Ectodermal cell (in vitro differentiated cells): ENCODE measurements around the gene MSX1.

Source experiments
- H3K27ac ChIP-seq: 2 replicates; pipeline ENCODE4 v1.7.0; 2013; ENCODE audit warnings: mild to moderate bottlenecking, low read depth, low read length; ENCODE audit not compliant: insufficient read depth, poor library complexity, severe bottlenecking
- H3K27me3 ChIP-seq: 2 replicates; pipeline ENCODE4 v1.7.0; 2013; ENCODE audit warnings: mild to moderate bottlenecking, low read length; ENCODE audit not compliant: insufficient read depth, control insufficient read depth, poor library complexity, severe bottlenecking
- H3K36me3 ChIP-seq: one replicate; pipeline ENCODE4 v1.7.0; 2013; ENCODE audit warnings: low read length; ENCODE audit not compliant: control insufficient read depth, insufficient read depth
- H3K4me1 ChIP-seq: one replicate; pipeline ENCODE4 v1.7.0; 2013; ENCODE audit warnings: low read length; ENCODE audit not compliant: control insufficient read depth, insufficient read depth
- H3K4me3 ChIP-seq: 2 replicates; pipeline ENCODE4 v1.7.0; 2013; ENCODE audit warnings: low read depth, low read length, control low read depth; ENCODE audit not compliant: insufficient read depth
- H3K9me3 ChIP-seq: 2 replicates; pipeline ENCODE4 v1.7.0; 2013; ENCODE audit warnings: mild to moderate bottlenecking, low read length, moderate library complexity; ENCODE audit not compliant: control insufficient read depth
- WGBS, 2 experiments: methylation state at CpG; one replicate each; pipeline ENCODE4 v1.1.7; 2013; ENCODE audit warnings: missing lambda C conversion rate in 2 of 2; 5-methylcytosine and 5-hydroxymethylcytosine counted together

Gene MSX1

GRCh38 chr4:4870576-4871241 is 11.2 kb downstream of the MSX1 start:
- WGBS, 2 experiments, result 4% methylated on average over 26 of the region's 26 CpGs
- no peak overlapping the region for H3K27ac ChIP-seq
- peaks cover 100% of the 10 kb centered on the region for H3K27me3 ChIP-seq
- H3K4me3 ChIP-seq, result peak overlapping the region; percentile 16
- peaks cover 50% of the 10 kb centered on the region for H3K4me1 ChIP-seq
- H3K9me3 ChIP-seq, result no peaks in the 10 kb centered on the region
- no peaks in the 10 kb centered on the region for H3K36me3 ChIP-seq

- H3K4me1 ChIP-seq, result peaks cover 50% of the 10 kb centered on the region
- H3K9me3 ChIP-seq, result no peaks in the 10 kb centered on the region
- no peaks in the 10 kb centered on the region for H3K36me3 ChIP-seq
- no peak overlapping the region for H3K4me3 ChIP-seq
- H3K27me3 ChIP-seq, result peaks cover 99% of the 10 kb centered on the region
- WGBS, 2 experiments, result 1% methylated on average over 18 of the region's 18 CpGs
- H3K27ac ChIP-seq, result no peak overlapping the region
Measured at GRCh38 chr4:4871242-4871572, 11.7 kb downstream of the MSX1 start.

- H3K27ac ChIP-seq, result no peak overlapping the region
- peak overlapping the region; percentile 13 for H3K4me3 ChIP-seq
- H3K36me3 ChIP-seq, result no peaks in the 10 kb centered on the region
- WGBS, 2 experiments, result 5% methylated on average over 46 of the region's 46 CpGs
- no peaks in the 10 kb centered on the region for H3K9me3 ChIP-seq
- H3K27me3 ChIP-seq, result peaks cover 95% of the 10 kb centered on the region
- peaks cover 44% of the 10 kb centered on the region for H3K4me1 ChIP-seq
Measured at GRCh38 chr4:4871573-4872313, 12.3 kb downstream of the MSX1 start.

- Histone ChIP-seq H3K36me3 (no peaks in the 10 kb centered on the region), H3K9me3 (no peaks in the 10 kb centered on the region), H3K27me3 (peaks cover 91% of the 10 kb centered on the region), H3K4me3 (peak overlapping the region; percentile 13), H3K27ac (no peak overlapping the region), H3K4me1 (peaks cover 44% of the 10 kb centered on the region)
- 4% methylated on average over 28 of the region's 28 CpGs for WGBS, 2 experiments
Measured at GRCh38 chr4:4872314-4872903, 12.9 kb downstream of the MSX1 start.

- Histone ChIP-seq H3K9me3 (no peaks in the 10 kb centered on the region), H3K27me3 (peaks cover 83% of the 10 kb centered on the region), H3K36me3 (no peaks in the 10 kb centered on the region), H3K27ac (no peak overlapping the region), H3K4me1 (peaks cover 43% of the 10 kb centered on the region), H3K4me3 (no peak overlapping the region)
- WGBS, 2 experiments, result 56 to 62% methylated on average over 11 of the region's 11 CpGs
Measured at GRCh38 chr4:4873203-4873602, 13.7 kb downstream of the MSX1 start.

GRCh38 chr4:4874254-4874653 is 14.8 kb downstream of the MSX1 start:
- H3K4me3 ChIP-seq, result no peak overlapping the region
- H3K36me3 ChIP-seq, result no peaks in the 10 kb centered on the region
- no peak overlapping the region for H3K27ac ChIP-seq
- H3K9me3 ChIP-seq, result no peaks in the 10 kb centered on the region
- peaks cover 32% of the 10 kb centered on the region for H3K4me1 ChIP-seq
- 81 to 86% methylated on average over 2 of the region's 2 CpGs for WGBS, 2 experiments
- peaks cover 73% of the 10 kb centered on the region for H3K27me3 ChIP-seq

GRCh38 chr4:4875147-4875546 is 15.7 kb downstream of the MSX1 start:
- H3K4me1 ChIP-seq, result peaks cover 24% of the 10 kb centered on the region
- H3K27ac ChIP-seq, result no peak overlapping the region
- peaks cover 64% of the 10 kb centered on the region for H3K27me3 ChIP-seq
- H3K36me3 ChIP-seq, result no peaks in the 10 kb centered on the region
- no peaks in the 10 kb centered on the region for H3K9me3 ChIP-seq
- WGBS, 2 experiments, result 45 to 50% methylated on average over 5 of the region's 5 CpGs
- no peak overlapping the region for H3K4me3 ChIP-seq

GRCh38 chr4:4875611-4876010 is 16.1 kb downstream of the MSX1 start:
- Histone ChIP-seq H3K9me3 (no peaks in the 10 kb centered on the region), H3K27ac (no peak overlapping the region), H3K36me3 (no peaks in the 10 kb centered on the region), H3K4me1 (peaks cover 19% of the 10 kb centered on the region), H3K27me3 (peaks cover 59% of the 10 kb centered on the region), H3K4me3 (no peak overlapping the region)
- WGBS, 2 experiments, result 60 to 67% methylated on average over 5 of the region's 5 CpGs

- Histone ChIP-seq H3K27me3 (peaks cover 44% of the 10 kb centered on the region), H3K36me3 (no peaks in the 10 kb centered on the region), H3K4me1 (peaks cover 4% of the 10 kb centered on the region), H3K27ac (no peak overlapping the region), H3K4me3 (no peak overlapping the region), H3K9me3 (no peaks in the 10 kb centered on the region)
- 88 to 89% methylated on average over 12 of the region's 12 CpGs for WGBS, 2 experiments
Measured at GRCh38 chr4:4876945-4877661, 17.6 kb downstream of the MSX1 start.

GRCh38 chr4:4880492-4880891 is 21.0 kb downstream of the MSX1 start:
- peaks cover 10% of the 10 kb centered on the region for H3K27me3 ChIP-seq
- H3K9me3 ChIP-seq, result no peaks in the 10 kb centered on the region
- no peaks in the 10 kb centered on the region for H3K4me1 ChIP-seq
- no peaks in the 10 kb centered on the region for H3K36me3 ChIP-seq
- H3K4me3 ChIP-seq, result no peak overlapping the region
- no peak overlapping the region for H3K27ac ChIP-seq
- 43 to 67% methylated on average over 1 of the region's 2 CpGs for WGBS, 2 experiments
